SIG-M5 (cell line): ENCODE measurements around the gene GATAD2A.
"Not testable (repeated sequence)": the region's sequence is repeated elsewhere in the genome, so short reads cannot be mapped to it uniquely, and the experiment has no call there.

Experiments used
- DNase-seq: peaks from one replicate; lab custom pipeline; 2025; lab: John Stamatoyannopoulos, UW

Gene GATAD2A

GRCh38 chr19:19404879-19405860, at the start of gene GATAD2A:
GATAD2A (plus strand) TSS chr19:19405675; CDS start chr19:19465346, 59,671 bp downstream.
- DNase-seq, result no peak

GRCh38 chr19:19356500-19356899, 49.0 kb upstream of the GATAD2A start:
- DNase-seq, result no peak

GRCh38 chr19:19356901-19357566, 48.4 kb upstream of the GATAD2A start:
- DNase-seq, result no peak

GRCh38 chr19:19361075-19361594, 44.3 kb upstream of the GATAD2A start:
- no peak for DNase-seq

GRCh38 chr19:19362075-19362474, 43.4 kb upstream of the GATAD2A start:
- no peak for DNase-seq

GRCh38 chr19:19366434-19367396, 38.8 kb upstream of the GATAD2A start:
- no peak for DNase-seq

GRCh38 chr19:19368087-19368486, 37.4 kb upstream of the GATAD2A start:
- DNase-seq, result no peak

GRCh38 chr19:19371059-19371458, 34.4 kb upstream of the GATAD2A start:
- DNase-seq, result no peak

- no peak for DNase-seq
Observed at GRCh38 chr19:19372656-19373416, 32.6 kb upstream of the GATAD2A start.

GRCh38 chr19:19379527-19379926, 25.9 kb upstream of the GATAD2A start:
- DNase-seq, result no peak

- not testable (repeated sequence) for DNase-seq
Observed at GRCh38 chr19:19380316-19380715, 25.2 kb upstream of the GATAD2A start.

- no peak for DNase-seq
Observed at GRCh38 chr19:19381007-19381926, 24.2 kb upstream of the GATAD2A start.

- DNase-seq, result no peak
Observed at GRCh38 chr19:19382118-19382517, 23.4 kb upstream of the GATAD2A start.

GRCh38 chr19:19384486-19384885, 21.0 kb upstream of the GATAD2A start:
- no peak for DNase-seq

GRCh38 chr19:19385131-19385895, 20.2 kb upstream of the GATAD2A start:
- peak; percentile 92 for DNase-seq

GRCh38 chr19:19385896-19386869, 19.3 kb upstream of the GATAD2A start:
- DNase-seq, result no peak

GRCh38 chr19:19387108-19387507, 18.4 kb upstream of the GATAD2A start:
- DNase-seq, result no peak
